CD4-positive, alpha-beta T cell treated with Interleukin-17A for 4 hours (primary cell): ENCODE results near the gene PRR32.
"Not testable (repeated sequence)": the region's sequence is repeated elsewhere in the genome, so short reads cannot be mapped to it uniquely, and the experiment has no call there.

ENCODE experiments used
- DNase-seq: peaks from one replicate; pipeline ENCODE4 v3.0.0-alpha.2; 2020; ENCODE audit warnings: mixed read lengths

The PRR32 gene, protein sequence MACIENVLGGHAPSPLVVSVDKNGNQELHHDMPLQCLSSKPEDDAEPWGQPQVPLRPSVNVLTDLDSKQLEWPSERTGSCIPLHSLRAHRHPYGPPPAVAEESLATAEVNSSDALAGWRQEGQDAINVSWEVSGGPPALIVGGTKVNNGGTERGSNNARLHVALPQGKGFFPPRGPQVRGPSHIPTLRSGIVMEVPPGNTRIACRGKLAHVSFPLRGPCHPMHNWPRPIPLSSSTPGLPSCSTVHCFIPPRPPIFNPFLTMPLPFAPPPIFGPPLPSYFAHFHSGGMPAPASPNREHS

DNA sequence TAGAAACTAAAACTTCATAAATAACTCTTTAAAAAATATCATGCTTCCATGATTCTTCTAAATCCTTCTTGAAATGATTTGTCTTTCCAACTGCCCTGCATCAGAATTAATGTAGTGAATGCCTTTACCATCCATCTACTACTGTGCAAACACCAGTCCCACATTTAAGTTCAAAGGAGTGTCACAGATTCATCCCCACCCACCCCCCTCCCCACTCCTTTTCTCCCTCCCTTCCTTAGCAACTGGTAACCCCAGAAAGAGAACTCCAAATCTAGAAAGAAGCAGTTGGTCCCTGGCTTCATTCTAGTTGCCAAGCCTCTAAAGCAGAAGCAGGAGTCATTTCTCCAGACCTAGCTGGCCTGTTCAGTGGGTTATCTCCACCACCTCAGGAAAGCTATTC lies at the start of gene PRR32:
Gene PRR32, plus strand, starts transcription at position 301 of the 400 bp plus-strand sequence. CDS start 115 bp downstream, outside the sequence.
- DNase-seq: no peak

DNA sequence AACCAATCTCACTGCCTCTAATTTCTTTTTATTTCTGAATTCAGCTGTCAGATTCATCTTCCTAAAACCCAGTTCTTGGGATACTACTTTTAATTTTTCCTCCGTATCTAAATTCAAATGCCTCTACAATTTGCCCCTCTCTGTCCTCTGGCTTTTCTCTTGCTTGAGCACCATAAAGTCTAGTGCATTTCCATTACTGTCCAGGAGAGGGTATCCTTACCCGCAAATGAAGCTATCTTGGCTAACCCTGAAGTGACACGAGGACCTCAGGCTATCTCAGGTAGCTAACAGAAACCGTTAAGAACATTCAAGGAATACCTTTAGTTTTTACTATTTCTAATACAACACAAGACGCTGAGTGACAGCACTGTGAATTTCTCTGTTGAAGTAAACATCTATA lies 49.4 kb upstream of the PRR32 start:
- DNase-seq: no peak

DNA sequence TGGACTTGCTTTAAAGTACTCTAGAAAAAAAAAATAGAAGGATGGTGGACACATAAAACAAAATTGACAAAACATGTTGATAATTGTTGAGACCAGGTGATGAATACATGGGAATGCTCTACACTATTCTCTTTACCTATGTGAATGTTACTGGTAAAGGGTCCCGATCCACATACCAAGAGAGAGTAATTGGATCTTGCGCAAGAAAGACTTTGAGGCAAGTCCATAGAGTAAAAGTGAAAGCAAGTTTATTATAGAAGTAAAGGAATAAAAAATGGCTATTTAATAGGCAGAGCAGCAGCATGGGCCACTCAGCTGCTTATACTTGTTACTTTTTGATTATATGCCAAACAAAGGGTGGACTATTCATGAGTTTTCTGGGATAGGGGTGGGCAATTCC lies 34.0 kb upstream of the PRR32 start:
- no peak for DNase-seq

GRCh38 chrX:126799059-126799458 lies 20.5 kb upstream of the PRR32 start:
- DNase-seq: no peak

DNA sequence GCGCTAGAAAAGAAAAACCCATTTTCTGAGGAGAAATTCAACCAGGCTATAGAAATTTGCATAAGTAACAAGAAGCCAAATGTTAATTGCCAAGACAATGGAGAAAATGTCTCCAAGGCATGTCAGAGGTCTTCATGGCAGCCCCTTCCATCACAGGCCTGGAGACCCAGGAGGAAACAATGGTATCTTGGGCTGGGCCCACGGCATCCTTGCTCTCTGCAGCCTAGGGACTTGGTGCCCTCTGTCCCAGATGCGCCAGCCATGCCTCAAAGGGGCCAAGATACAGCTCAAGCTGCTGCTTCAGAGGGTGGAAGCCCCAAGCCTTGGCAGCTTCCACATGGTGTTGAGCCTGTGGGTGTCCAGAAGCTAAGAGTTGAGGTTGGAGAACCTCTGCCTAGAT lies 12.7 kb upstream of the PRR32 start:
- not testable (repeated sequence) for DNase-seq

DNA sequence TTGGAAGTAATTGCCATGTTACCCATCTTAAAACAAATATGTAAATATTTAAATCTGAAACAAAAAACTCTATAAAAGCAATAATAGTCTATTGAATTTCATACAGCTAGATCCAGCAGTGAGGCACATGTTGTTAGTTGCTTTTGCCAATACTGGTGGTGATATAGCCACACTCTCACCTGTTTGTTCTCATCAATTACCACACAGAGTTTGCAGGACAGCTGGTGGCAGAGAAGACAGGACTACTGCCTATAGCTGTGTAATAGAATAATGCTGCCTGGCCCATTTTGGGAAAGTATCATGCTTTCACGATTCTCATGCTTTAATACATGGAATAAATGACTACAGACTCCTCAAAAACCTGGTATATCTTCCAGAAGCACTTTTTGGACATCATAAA lies 3.7 kb upstream of the PRR32 start:
- DNase-seq: no peak

DNA sequence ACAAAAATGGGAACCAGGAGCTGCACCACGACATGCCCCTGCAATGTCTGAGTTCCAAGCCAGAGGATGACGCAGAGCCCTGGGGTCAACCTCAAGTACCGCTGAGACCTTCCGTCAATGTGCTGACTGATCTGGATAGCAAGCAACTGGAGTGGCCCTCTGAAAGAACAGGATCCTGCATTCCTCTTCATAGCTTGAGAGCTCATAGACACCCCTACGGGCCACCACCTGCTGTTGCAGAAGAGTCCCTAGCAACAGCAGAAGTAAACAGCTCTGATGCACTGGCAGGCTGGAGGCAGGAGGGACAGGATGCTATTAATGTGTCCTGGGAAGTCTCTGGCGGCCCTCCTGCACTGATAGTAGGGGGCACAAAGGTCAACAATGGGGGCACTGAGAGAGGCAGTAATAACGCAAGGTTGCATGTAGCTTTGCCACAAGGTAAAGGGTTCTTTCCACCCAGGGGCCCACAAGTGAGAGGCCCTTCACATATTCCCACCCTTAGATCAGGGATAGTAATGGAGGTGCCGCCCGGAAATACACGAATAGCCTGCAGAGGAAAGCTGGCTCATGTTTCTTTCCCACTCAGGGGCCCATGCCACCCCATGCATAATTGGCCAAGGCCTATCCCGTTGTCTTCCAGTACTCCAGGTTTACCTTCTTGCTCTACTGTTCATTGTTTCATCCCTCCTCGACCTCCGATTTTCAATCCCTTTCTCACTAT lies 1.3 kb downstream of the PRR32 start:
- no peak for DNase-seq

GRCh38 chrX:126824338-126825007 lies 4.9 kb downstream of the PRR32 start:
- DNase-seq: no peak

GRCh38 chrX:126825566-126826193 lies 6.2 kb downstream of the PRR32 start:
- no peak for DNase-seq

- no peak for DNase-seq
Observed at GRCh38 chrX:126836186-126836585, 16.7 kb downstream of the PRR32 start.

- DNase-seq: no peak
Observed at GRCh38 chrX:126847143-126847542, 27.6 kb downstream of the PRR32 start.

- no peak for DNase-seq
Observed at GRCh38 chrX:126855839-126856524, 36.5 kb downstream of the PRR32 start.
